ENCODE results near the gene ARRDC4.

DNA sequence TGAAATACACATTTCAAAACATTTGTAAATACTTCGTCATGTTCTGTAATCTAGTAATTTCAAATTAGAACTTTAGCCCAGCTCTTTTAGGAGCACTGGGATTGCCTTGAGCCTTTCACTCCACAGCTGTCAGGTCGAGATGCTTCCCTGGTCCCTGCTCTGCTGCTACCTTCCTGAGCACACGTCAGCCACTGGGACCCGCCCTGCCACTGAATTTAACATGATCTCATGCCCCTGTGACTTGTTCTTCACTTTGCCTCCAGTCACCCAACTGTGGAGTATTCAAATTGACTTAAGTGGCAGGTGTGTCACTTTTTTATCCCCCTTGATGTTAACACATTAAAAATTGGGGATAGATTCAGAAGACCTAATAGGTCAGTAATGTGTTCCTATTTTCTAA lies 3.3 kb downstream of the ARRDC4 start:
- no peak for TF ChIP-seq EZH2 (IDR thresholded peaks at IDR 0.05; ENCODE audit: borderline replicate concordance, insufficient read depth, low read depth, low read length, poor library complexity, severe bottlenecking)
- TF ChIP-seq, protein P1, sequence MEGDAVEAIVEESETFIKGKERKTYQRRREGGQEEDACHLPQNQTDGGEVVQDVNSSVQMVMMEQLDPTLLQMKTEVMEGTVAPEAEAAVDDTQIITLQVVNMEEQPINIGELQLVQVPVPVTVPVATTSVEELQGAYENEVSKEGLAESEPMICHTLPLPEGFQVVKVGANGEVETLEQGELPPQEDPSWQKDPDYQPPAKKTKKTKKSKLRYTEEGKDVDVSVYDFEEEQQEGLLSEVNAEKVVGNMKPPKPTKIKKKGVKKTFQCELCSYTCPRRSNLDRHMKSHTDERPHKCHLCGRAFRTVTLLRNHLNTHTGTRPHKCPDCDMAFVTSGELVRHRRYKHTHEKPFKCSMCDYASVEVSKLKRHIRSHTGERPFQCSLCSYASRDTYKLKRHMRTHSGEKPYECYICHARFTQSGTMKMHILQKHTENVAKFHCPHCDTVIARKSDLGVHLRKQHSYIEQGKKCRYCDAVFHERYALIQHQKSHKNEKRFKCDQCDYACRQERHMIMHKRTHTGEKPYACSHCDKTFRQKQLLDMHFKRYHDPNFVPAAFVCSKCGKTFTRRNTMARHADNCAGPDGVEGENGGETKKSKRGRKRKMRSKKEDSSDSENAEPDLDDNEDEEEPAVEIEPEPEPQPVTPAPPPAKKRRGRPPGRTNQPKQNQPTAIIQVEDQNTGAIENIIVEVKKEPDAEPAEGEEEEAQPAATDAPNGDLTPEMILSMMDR (IDR thresholded peaks at IDR 0.05), result no peak

All from B cell (primary cell).